ENCODE measurements around the gene FANCC. TPM values are rescaled to one million over a fixed set of nuclear protein-coding genes. Genes with fewer than 3 reads are reported as not detected.

Gene FANCC
- total and polyA plus RNA-seq, 2 of the 8 experiments (the other 6 are each of a cell fraction or from before 2014, with no cell fraction given) = 7.8 to 15.2 TPM

DNA sequence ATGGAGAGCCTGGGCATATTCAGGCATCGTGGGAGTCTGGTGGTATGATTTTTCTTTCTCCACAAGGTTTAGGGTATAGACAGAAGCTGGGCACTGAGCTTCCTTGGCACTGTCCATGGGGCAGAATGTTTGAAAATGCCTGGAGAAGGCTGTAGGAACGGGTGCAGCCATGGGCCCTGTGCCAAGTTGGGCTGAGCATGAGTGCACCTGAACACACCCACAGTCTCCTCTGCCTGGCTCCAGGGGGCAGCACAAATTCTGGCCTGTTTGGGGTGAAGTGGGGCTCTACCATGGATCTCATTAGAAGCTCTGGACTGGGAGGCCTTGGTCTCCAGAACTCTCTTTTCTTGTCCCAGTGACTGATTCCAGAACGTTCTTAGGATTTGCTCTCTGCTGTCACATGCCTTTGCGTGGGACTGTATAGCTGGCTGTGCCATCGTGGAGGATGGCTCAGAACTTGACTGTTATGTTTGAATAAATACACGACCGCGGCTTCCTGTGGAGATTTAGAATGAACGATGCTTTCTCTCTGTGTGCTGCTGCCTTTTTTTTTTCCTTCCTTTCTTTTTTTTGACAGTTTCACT is 229.8 kb downstream of the FANCC start:
- Histone ChIP-seq H2BK120ac (replicated peaks; ENCODE audit: low read depth, low read length) (no peak overlapping the region), H3K36me3 (ENCODE audit: control insufficient read depth in 2 of 4, insufficient read depth in 4 of 4, low read length in 3 of 4) (peaks cover 0 to 3% (median 1%) of the 10 kb centered on the region in 4 experiments; a peak in 2 of 8 replicates), H3K27me3 (replicated peaks in 1 of 4; ENCODE audit: control insufficient read depth in 3 of 4, extremely low read depth in 1 of 4, insufficient read depth in 3 of 4, low read length in 3 of 4) (no peaks in the 10 kb centered on the region), H3K79me1 (ENCODE audit: low read depth, low read length) (no peaks in the 10 kb centered on the region), H4K8ac (ENCODE audit: extremely low read depth, insufficient read depth, low read length) (no peak overlapping the region), H3K9me3 (ENCODE audit: insufficient read depth in 2 of 2, low read depth in 1 of 2, low read length in 1 of 2) (no peaks in the 10 kb centered on the region), H4K91ac (replicated peaks; ENCODE audit: insufficient read length, low read length) (no peak overlapping the region), H3K23ac (ENCODE audit: insufficient read length) (no peak overlapping the region), H3K18ac (ENCODE audit: extremely low read depth, low read length) (no peak overlapping the region), H4K5ac (ENCODE audit: insufficient read length, low read depth, low read length) (no peak overlapping the region), H2AFZ (ENCODE audit: low read length) (no peak overlapping the region), H3K4me2 (ENCODE audit: insufficient read depth in 1 of 2, low read depth in 2 of 2, low read length in 2 of 2) (no peak overlapping the region), H2AK5ac (ENCODE audit: low read depth, low read length) (no peak overlapping the region), H3K23me2 (ENCODE audit: low read depth, low read length) (peaks cover 2% of the 10 kb centered on the region; the same call in 1 of the 2 replicates), H3K14ac (ENCODE audit: insufficient read length) (no peak overlapping the region), H3K27ac (ENCODE audit: low read depth, low read length) (no peak overlapping the region), H3K9ac (replicated peaks in 1 of 4; ENCODE audit: extremely low read depth in 1 of 4, low read depth in 3 of 4, low read length in 3 of 4) (no peak overlapping the region), H2BK20ac (ENCODE audit: low read length) (no peak overlapping the region), H4K20me1 (replicated peaks in 1 of 2; ENCODE audit: control insufficient read depth in 1 of 2, insufficient read depth in 2 of 2, low read length in 2 of 2) (peaks cover 1 to 8% of the 10 kb centered on the region in 2 experiments), H3K56ac (replicated peaks; ENCODE audit: insufficient read length, low read depth, low read length) (no peak overlapping the region), H3K4me1 (replicated peaks in 1 of 4; ENCODE audit: control insufficient read depth in 3 of 4, insufficient read depth in 4 of 4, low read length in 3 of 4) (peaks cover 0 to 11% (median 7%) of the 10 kb centered on the region in 4 experiments; a peak in 6 of 7 replicates), H3K4ac (replicated peaks; ENCODE audit: insufficient read length, low read depth, low read length) (no peak overlapping the region), H2BK12ac (ENCODE audit: low read depth, low read length) (no peak overlapping the region), H3K4me3 (ENCODE audit: extremely low read depth in 1 of 4, insufficient read depth in 2 of 4, low read depth in 3 of 4, low read length in 4 of 4) (no peak overlapping the region), H3K79me2 (ENCODE audit: control insufficient read depth in 1 of 2, insufficient read depth in 2 of 2, low read length in 2 of 2) (no peaks in the 10 kb centered on the region), H2BK5ac (ENCODE audit: low read depth, low read length) (no peak overlapping the region), H2BK15ac (ENCODE audit: low read length) (no peak overlapping the region)
- TF ChIP-seq, protein P1, sequence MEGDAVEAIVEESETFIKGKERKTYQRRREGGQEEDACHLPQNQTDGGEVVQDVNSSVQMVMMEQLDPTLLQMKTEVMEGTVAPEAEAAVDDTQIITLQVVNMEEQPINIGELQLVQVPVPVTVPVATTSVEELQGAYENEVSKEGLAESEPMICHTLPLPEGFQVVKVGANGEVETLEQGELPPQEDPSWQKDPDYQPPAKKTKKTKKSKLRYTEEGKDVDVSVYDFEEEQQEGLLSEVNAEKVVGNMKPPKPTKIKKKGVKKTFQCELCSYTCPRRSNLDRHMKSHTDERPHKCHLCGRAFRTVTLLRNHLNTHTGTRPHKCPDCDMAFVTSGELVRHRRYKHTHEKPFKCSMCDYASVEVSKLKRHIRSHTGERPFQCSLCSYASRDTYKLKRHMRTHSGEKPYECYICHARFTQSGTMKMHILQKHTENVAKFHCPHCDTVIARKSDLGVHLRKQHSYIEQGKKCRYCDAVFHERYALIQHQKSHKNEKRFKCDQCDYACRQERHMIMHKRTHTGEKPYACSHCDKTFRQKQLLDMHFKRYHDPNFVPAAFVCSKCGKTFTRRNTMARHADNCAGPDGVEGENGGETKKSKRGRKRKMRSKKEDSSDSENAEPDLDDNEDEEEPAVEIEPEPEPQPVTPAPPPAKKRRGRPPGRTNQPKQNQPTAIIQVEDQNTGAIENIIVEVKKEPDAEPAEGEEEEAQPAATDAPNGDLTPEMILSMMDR (IDR thresholded peaks at IDR 0.05; ENCODE audit: control extremely low read depth in 1 of 3, insufficient read depth in 1 of 3, low read depth in 1 of 3, low read length in 3 of 3) = peak in 2 of 3 experiments; percentile 47 to 49; a peak in 3 of 4 replicates
- no peak for TF ChIP-seq TBP (IDR thresholded peaks at IDR 0.05; ENCODE audit: low read depth, low read length)
- no peak for TF ChIP-seq BACH1 (IDR thresholded peaks at IDR 0.05; ENCODE audit: low read length)
- TF ChIP-seq NRF1 (IDR thresholded peaks at IDR 0.05; ENCODE audit: low read depth, low read length) = no peak
- TF ChIP-seq RAD21 (IDR thresholded peaks at IDR 0.05 in 1 of 2, conservative IDR thresholded peaks at IDR 0.05 in 1 of 2; ENCODE audit: low read depth in 2 of 2, low read length in 2 of 2) = peak; percentile 10 to 40; a peak in 3 of 4 replicates
- POLR2A ChIA-PET (ENCODE audit: partially characterized antibody) = no interaction called here
- CTCF ChIA-PET (ENCODE audit: partially characterized antibody) = interaction anchor here (0.6 to 2.8 kb wide), 11 partner anchors 12 to 451 kb away, joined by 3 to 20 read pairs (median 3); no protein-coding TSS in a partner anchor
- no peak for FAIRE-seq
- 87% methylated on average over 9 of the region's 9 CpGs; no CpG with 5 or more reads in 1 of the 2 experiments for WGBS, 2 experiments (ENCODE audit: extremely low coverage in 1 of 2, insufficient coverage in 1 of 2, insufficient read length in 1 of 2, insufficient replicate concordance in 2 of 2, low coverage in 1 of 2, low lambda C conversion rate in 2 of 2, missing lambda C conversion rate in 1 of 2)
- no peak for DNase-seq (ENCODE audit: low read depth in 1 of 2, low spot score in 2 of 2)
